HUDEP-2 (cell line): ENCODE data around the gene FUT8.

Source experiments
- DNase-seq, 76 experiments: peaks; one replicate each; lab custom pipeline; 2025; ENCODE audit not compliant: unreplicated experiment in 76 of 76; lab: John Stamatoyannopoulos, UW

Gene FUT8

GRCh38 chr14:65486863-65487262 lies 74.3 kb downstream of the FUT8 start:
- DNase-seq, result no peak

- DNase-seq, result no peak
These were observed 75.4 kb downstream of the FUT8 start for GRCh38 chr14:65487783-65488494.

- no peak for DNase-seq
These were observed 78.7 kb downstream of the FUT8 start for GRCh38 chr14:65491274-65491673.

DNA sequence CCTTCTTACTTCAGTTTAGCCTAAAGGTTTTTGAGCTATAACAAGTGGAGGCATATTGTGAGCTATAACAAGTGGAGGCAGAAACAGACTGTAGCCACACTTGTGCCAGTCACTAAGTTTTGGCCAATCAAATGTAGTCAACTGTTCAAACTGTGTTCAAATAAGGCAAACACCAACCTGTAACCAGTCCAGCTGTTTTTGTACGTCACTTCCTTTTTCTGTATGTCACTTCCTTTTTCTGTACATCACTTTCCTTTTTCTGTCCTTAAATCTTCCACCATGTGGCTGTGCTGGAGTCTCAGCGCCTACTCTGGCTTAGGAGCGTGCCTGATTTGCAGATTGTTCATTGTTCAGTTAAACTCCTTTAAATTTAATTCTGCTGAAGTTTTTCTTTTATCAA lies 79.7 kb downstream of the FUT8 start:
- DNase-seq, result no peak

- DNase-seq, result no peak
These were observed 82.7 kb downstream of the FUT8 start for GRCh38 chr14:65495196-65495595.

- DNase-seq, result no peak
These were observed 83.9 kb downstream of the FUT8 start for GRCh38 chr14:65496178-65496993.

- no peak for DNase-seq
These were observed 86.6 kb downstream of the FUT8 start for GRCh38 chr14:65499138-65499537.

DNA sequence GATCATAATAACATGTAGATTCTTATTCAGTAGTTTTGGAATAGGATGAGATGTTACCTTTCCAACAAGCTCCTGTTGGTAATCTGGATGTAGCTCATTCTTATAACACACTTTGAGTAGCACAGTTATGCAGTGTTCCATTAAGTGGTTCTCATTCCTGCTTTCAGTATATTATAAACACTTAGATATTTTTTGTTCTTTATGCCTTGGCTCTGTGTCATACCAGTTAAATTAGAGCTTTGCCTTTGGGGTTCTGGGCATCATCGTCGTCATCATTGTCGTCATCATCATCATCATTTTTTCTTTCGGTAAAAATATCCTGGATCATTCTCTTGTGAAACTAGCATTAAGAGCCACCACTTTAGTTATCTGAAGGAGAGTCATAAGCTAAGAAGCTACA lies 87.5 kb downstream of the FUT8 start:
- DNase-seq, result no peak

- DNase-seq, result peak in 7 of 76 experiments; percentile 2 to 25 (median 10)
These were observed 88.8 kb downstream of the FUT8 start for GRCh38 chr14:65501328-65501727.

- no peak for DNase-seq
These were observed 90.2 kb downstream of the FUT8 start for GRCh38 chr14:65502676-65503124.

DNA sequence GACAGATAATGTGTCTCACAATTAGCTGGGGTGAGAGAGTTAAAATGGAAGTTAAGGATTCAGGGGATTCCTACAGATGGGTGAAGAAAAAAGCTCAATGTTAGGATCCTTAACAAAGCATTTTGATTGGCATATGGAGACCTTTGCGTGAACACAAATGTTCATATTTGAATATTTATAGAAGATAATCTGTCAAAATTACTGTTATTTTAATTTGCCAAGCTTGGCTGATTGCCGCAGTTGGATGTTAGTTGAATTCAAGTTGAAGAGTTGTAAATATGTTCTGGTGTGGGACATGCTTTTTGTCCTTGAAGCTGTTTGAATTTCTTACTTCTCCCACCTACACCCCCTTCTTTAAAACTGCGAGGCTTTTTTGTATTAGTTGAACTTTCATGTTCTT lies 91.2 kb downstream of the FUT8 start:
- DNase-seq, result no peak

- DNase-seq, result no peak
These were observed 94.3 kb downstream of the FUT8 start for GRCh38 chr14:65506801-65507200.

DNA sequence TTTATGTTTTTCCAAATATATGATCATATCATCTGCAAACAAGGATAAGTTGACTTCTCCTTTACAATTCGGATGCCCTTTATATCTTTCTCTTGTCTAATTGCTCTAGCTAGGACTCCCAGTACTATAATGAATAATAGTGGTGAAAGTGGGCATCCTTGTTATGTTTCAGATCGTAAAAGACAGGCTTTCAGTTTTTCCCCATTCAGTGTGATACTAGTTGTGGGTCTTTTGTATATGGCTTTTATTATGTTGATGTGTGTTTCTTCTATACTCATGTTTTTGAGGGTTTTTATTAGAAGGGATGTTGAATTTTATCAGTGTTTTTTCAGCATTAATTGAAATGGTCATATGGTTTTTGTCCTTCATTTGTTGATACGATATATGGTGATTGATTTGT lies 97.3 kb downstream of the FUT8 start:
- no peak for DNase-seq

DNA sequence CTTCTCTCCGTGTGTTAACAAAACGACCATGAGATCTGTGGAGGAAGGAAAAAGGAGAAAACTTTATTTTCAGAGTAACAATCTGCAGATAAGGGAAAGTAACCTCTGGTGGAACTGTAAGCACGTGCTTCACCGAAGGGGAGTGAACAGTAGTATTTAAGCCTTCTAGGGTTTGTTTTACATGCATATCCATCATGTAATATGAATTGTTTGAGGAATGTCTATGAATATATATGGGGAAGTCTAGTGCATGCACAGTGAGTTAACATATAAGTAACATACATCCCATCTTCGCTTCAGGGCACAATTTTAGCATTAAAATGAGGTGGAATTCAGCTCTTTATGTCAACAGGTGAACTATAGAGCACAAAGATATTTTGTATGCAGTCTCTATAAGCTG lies 101.1 kb downstream of the FUT8 start:
- DNase-seq, result no peak

DNA sequence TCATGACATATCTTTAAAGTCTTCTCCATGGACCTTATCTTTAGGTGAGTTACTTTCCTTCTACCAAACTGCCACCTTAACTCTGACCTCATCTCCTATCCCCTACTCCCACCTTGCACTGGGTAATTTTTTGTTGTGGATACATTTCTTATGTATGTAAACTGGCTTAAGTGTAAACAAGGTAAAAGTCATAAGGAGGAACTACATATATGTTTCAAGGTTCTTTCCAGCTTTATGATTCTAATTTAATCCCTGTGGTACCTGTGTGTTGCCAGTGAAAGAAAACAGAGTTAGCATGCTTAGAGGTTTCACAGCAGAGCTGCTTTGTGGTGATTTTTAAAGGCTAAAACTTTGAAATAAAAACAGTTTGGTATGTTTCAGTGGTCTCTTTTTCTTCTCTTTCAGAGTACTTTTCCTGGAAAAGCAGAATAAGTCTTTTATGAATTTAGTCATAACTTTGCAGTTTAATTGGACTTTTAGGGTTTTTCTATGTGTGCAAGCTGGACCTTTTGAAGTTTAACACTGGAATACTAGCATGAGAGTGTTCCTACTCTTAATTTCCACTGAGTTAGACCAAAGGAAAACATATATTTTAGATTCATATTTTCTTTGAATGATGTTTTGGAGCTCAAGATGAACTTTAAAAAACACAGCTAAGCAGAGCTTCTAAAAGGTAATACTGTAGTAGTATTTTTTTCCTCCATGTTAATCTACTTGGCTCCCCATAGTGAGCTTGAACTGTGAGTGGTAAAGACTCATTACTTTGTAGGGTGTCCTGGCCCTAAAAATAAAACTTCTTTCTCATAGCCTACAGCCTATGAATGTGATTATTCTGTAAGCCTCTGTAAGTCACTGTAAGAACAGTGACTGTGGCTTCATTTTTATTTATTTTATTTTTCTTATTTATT lies 105.4 kb downstream of the FUT8 start:
- DNase-seq, result peak in 1 of 76 experiments; percentile 5

GRCh38 chr14:65528069-65528468 lies 115.5 kb downstream of the FUT8 start:
- DNase-seq, result no peak

- no peak for DNase-seq
These were observed 118.6 kb downstream of the FUT8 start for GRCh38 chr14:65531148-65531547.

DNA sequence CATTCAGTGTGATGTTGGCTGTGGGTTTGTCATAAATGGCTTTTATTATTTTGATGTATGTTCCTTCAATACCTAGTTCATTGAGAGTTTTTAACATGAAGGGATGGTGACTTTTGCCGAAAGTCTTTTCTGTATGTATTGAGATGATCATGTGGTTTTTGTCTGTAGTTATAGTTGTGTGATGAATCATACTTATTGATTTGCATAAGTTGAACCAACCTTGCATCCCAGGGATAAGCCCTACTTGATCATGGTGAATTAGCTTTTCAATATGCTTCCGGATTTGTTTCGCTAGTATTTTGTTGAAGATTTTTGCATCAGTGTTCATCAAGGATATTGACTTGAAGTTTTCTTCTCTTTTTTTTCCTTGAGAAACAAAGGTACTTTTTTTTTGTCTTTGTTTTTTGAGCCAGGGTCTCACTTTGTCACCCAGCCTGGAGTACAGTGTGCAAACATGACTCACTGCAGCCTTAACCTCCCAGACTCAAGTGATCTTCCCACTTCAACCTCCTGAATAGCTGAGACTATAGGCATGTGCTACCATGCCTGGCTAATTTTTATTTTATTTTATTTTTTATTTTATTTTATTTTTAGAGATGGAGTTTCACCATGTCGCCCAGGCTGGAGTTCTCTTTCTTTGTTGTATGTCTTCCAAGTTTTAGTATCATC lies 121.3 kb downstream of the FUT8 start:
- DNase-seq, result no peak

DNA sequence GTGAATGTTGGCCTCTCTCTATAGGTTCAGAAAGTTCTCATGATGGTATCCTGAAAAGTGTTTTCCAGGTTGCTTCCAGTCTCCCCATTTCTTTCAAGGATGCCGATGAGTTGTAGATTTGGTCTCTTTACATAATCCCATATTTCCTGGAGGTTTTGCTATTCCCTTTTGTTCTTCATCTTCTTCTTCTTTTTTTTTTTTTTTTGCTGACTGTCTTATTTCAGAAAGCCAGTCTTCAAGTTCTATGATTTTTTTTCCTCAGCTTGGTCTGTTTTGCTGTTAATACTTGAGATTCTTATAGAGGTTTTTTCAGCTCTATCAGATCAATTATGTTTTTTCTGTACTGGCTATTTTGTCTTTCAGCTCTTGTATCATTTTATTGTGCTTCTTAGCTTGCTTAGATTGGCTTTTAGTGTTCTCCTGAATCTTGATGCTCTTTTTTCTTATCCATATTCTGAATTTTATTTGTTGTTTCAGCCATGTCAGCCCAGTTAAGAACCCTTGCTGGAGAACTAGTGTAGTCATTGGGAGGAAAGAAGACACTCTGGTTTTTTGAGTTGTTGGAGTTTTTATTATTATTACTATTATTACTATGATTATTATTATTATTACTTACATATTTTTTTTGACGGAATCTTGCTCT lies 124.4 kb downstream of the FUT8 start:
- DNase-seq, result no peak

DNA sequence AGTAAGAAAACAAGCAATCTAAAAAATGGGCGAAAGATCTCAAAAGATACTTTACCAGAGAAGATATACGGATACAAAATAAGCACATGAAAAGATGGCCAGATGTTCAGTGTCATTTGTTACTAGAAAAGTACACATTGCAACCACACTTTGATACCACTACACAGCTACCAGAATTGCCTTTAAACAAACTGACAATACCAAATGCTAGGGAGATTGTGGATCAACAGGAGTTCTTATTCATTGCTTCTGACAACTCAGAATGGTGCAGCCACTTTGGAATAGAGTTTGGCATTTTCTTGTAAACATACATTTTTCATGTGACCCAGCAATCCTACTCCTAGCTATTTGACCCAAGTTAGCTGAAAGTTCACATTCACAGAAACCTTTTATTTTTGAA lies 136.3 kb downstream of the FUT8 start:
- no peak for DNase-seq
